GM06990 (cell line): ENCODE data around the gene IL12RB2.

ENCODE experiments used
- DNase-seq: peaks from one replicate; pipeline ENCODE4 v3.0.0-alpha.2; 2011; ENCODE audit not compliant: insufficient read length; ENCODE audit errors: extremely low read depth
- H3K27me3 ChIP-seq: replicated peaks from 2 replicates; pipeline ENCODE4 v1.6.0; 2011; ENCODE audit warnings: low read length; ENCODE audit not compliant: control insufficient read depth, insufficient read depth
- H3K36me3 ChIP-seq: 2 replicates; pipeline ENCODE4 v1.5.1; 2011; ENCODE audit warnings: low read length; ENCODE audit not compliant: control insufficient read depth, insufficient read depth
- H3K4me3 ChIP-seq: replicated peaks from 2 replicates; pipeline ENCODE4 v1.5.1; 2011; ENCODE audit warnings: low read depth, mild to moderate bottlenecking, control low read depth, low read length
- TF ChIP-seq, protein P1 (sequence below): IDR thresholded peaks from 2 replicates; pipeline ENCODE4 v1.5.1; 2011; ENCODE audit warnings: low read length, control low read depth, mild to moderate bottlenecking, inconsistent platforms; ENCODE audit not compliant: insufficient read depth, poor library complexity, severe bottlenecking

Gene IL12RB2, protein sequence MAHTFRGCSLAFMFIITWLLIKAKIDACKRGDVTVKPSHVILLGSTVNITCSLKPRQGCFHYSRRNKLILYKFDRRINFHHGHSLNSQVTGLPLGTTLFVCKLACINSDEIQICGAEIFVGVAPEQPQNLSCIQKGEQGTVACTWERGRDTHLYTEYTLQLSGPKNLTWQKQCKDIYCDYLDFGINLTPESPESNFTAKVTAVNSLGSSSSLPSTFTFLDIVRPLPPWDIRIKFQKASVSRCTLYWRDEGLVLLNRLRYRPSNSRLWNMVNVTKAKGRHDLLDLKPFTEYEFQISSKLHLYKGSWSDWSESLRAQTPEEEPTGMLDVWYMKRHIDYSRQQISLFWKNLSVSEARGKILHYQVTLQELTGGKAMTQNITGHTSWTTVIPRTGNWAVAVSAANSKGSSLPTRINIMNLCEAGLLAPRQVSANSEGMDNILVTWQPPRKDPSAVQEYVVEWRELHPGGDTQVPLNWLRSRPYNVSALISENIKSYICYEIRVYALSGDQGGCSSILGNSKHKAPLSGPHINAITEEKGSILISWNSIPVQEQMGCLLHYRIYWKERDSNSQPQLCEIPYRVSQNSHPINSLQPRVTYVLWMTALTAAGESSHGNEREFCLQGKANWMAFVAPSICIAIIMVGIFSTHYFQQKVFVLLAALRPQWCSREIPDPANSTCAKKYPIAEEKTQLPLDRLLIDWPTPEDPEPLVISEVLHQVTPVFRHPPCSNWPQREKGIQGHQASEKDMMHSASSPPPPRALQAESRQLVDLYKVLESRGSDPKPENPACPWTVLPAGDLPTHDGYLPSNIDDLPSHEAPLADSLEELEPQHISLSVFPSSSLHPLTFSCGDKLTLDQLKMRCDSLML

DNA sequence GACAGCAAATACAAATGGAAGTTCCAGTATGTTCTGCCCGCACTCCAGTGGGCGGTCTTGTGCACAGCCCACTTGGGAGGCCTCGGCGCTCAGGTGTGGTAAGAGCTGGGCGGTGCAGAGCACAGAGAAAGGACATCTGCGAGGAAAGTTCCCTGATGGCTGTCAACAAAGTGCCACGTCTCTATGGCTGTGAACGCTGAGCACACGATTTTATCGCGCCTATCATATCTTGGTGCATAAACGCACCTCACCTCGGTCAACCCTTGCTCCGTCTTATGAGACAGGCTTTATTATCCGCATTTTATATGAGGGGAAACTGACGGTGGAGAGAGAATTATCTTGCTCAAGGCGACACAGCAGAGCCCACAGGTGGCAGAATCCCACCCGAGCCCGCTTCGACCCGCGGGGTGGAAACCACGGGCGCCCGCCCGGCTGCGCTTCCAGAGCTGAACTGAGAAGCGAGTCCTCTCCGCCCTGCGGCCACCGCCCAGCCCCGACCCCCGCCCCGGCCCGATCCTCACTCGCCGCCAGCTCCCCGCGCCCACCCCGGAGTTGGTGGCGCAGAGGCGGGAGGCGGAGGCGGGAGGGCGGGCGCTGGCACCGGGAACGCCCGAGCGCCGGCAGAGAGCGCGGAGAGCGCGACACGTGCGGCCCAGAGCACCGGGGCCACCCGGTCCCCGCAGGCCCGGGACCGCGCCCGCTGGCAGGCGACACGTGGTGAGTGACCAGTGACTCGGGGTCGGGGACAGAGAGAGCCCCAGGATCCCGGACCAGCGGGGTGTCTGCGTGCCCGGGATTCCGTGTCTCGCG is at the start of gene IL12RB2:
IL12RB2 (plus strand) TSS at position 623 of the 810 bp plus-strand sequence. CDS start 12,496 bp downstream, outside the sequence.
- DNase-seq = peak; percentile 11
- TF ChIP-seq, protein P1, sequence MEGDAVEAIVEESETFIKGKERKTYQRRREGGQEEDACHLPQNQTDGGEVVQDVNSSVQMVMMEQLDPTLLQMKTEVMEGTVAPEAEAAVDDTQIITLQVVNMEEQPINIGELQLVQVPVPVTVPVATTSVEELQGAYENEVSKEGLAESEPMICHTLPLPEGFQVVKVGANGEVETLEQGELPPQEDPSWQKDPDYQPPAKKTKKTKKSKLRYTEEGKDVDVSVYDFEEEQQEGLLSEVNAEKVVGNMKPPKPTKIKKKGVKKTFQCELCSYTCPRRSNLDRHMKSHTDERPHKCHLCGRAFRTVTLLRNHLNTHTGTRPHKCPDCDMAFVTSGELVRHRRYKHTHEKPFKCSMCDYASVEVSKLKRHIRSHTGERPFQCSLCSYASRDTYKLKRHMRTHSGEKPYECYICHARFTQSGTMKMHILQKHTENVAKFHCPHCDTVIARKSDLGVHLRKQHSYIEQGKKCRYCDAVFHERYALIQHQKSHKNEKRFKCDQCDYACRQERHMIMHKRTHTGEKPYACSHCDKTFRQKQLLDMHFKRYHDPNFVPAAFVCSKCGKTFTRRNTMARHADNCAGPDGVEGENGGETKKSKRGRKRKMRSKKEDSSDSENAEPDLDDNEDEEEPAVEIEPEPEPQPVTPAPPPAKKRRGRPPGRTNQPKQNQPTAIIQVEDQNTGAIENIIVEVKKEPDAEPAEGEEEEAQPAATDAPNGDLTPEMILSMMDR = no peak
- Histone ChIP-seq H3K4me3 (peak within 1 kb of the TSS; percentile 37), H3K36me3 (no peaks in the 10 kb centered on the region), H3K27me3 (no peaks in the 10 kb centered on the region)

DNA sequence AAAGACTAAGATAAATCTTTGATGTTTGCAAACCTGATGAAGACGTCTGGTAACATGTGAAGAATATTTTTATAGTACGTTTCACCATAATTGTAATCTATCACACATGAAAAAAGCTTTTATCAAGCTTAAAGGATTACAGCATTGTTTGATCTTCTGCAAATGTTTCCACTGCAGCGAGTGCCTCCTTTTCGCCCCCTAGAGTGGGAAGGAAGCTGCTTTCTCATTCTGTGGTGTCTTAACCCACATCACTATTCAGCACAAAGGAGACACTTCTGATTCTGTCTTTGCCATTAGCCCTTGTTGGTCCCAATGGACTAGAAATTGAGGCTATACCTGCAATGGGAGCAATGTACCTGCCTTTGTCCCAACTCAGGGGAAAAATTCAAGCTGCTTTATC is 46.0 kb upstream of the IL12RB2 start:
- H3K27me3 ChIP-seq = no peaks in the 10 kb centered on the region
- no peak overlapping the region for H3K4me3 ChIP-seq
- TF ChIP-seq, protein P1 = peak; percentile 36
- DNase-seq = no peak
- no peaks in the 10 kb centered on the region for H3K36me3 ChIP-seq

DNA sequence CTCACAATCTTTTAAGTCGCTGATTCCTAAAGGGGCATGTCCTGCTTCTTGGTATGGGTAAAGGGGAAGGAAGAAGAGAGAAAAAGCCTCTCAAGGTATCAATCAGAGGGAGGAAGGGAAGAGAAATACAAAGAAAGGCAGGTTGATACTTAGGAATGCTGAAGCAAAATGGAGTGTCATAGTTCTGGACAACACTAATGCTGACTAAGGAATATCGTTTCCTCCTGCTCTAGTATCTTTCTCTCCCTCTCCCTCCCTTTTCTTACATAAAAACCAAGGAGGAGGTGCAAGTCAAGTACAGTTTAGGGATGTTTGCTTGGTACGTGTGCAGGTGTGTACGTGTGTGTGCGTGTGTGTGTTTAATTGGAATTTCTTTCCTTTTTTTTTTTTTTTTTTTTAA is 44.9 kb upstream of the IL12RB2 start:
- TF ChIP-seq, protein P1 = no peak
- no peak overlapping the region for H3K4me3 ChIP-seq

DNA sequence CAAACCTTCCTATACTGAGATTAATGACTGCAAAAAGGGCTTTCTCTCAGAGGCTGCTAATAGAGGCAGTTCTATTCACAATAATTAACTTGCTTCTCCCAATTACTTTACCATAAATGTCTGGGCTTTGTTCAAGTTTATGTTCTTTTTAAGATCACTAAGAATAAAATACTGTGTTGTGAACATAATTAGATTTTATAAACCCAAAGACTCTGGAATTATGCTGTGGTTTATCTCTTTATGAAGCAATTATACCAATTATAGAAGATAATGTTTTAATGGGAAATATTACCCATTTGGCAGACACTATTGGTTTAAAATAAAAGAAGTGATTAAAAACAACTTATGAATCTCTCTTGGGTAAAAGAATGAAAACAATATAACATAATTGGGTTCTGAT is 43.5 kb upstream of the IL12RB2 start:
- DNase-seq = no peak
- TF ChIP-seq, protein P1 = no peak
- H3K36me3 ChIP-seq = no peaks in the 10 kb centered on the region
- no peaks in the 10 kb centered on the region for H3K27me3 ChIP-seq
- no peak overlapping the region for H3K4me3 ChIP-seq

More for the DNA sequence above, 44.9 kb upstream of the IL12RB2 start:
- Histone ChIP-seq H3K36me3 (no peaks in the 10 kb centered on the region), H3K27me3 (no peaks in the 10 kb centered on the region)
- no peak for DNase-seq

DNA sequence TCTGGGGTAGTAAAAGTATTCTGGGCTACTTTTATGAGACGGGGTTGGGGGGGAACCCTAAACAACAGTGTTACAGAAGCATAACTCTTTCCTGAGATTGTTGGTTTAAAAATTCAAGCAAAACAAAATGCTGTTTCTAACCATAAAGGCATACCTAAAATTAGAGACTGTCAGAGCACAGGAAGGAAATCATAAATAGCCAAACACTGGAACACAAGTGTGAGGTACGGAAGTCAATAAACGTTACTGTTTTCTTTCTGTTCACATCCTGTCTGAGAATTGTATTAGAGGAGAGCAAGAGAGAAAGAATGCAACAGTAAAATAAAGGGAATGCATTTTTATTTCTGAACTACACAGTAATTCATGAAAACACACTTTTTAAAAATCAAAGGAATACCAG is 42.8 kb upstream of the IL12RB2 start:
- DNase-seq = no peak
- no peak overlapping the region for H3K4me3 ChIP-seq
- TF ChIP-seq, protein P1 = no peak

More for the DNA sequence above, 42.8 kb upstream of the IL12RB2 start:
- Histone ChIP-seq H3K27me3 (no peaks in the 10 kb centered on the region), H3K36me3 (no peaks in the 10 kb centered on the region)
